Astrocyte of the spinal cord (primary cell): ENCODE data around the gene OR52H1.
"Not testable (repeated sequence)": the region's sequence is repeated elsewhere in the genome, so short reads cannot be mapped to it uniquely, and the experiment has no call there.

Experiments used
- DNase-seq: peaks from one replicate; pipeline ENCODE4 v3.0.0; 2011; ENCODE audit warnings: low read depth, low spot score
- H3K4me3 ChIP-seq: 2 replicates; pipeline ENCODE4 v1.5.1; 2011; ENCODE audit warnings: low read depth, mild to moderate bottlenecking, low read length, moderate library complexity
- in situ Hi-C: cut with HindIII; loops from 2 replicates; pipeline ENCODE4 v1.10.0; 2017; ENCODE audit warnings: low sequenced_read_pairs
- TF ChIP-seq, protein P1 (sequence below): IDR thresholded peaks from 2 replicates; pipeline ENCODE4 v1.5.1; 2012; ENCODE audit warnings: low read depth, mild to moderate bottlenecking, low read length, inconsistent platforms

The OR52H1 gene

GRCh38 chr11:5548440-5548839 lies at the start of gene OR52H1:
OR52H1 (minus strand) TSS chr11:5548540; CDS start chr11:5545505, 3,035 bp downstream.
- TF ChIP-seq, protein P1, sequence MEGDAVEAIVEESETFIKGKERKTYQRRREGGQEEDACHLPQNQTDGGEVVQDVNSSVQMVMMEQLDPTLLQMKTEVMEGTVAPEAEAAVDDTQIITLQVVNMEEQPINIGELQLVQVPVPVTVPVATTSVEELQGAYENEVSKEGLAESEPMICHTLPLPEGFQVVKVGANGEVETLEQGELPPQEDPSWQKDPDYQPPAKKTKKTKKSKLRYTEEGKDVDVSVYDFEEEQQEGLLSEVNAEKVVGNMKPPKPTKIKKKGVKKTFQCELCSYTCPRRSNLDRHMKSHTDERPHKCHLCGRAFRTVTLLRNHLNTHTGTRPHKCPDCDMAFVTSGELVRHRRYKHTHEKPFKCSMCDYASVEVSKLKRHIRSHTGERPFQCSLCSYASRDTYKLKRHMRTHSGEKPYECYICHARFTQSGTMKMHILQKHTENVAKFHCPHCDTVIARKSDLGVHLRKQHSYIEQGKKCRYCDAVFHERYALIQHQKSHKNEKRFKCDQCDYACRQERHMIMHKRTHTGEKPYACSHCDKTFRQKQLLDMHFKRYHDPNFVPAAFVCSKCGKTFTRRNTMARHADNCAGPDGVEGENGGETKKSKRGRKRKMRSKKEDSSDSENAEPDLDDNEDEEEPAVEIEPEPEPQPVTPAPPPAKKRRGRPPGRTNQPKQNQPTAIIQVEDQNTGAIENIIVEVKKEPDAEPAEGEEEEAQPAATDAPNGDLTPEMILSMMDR: no peak
- no peak for DNase-seq
- H3K4me3 ChIP-seq: no peak within 1 kb of the TSS
- in situ Hi-C loops: no loop called here

- no peak for DNase-seq
- TF ChIP-seq, protein P1: no peak
- in situ Hi-C loops: no loop called here
- peak overlapping the region; percentile 54 for H3K4me3 ChIP-seq
Measured at GRCh38 chr11:5597953-5598352, 49.6 kb upstream of the OR52H1 start.

DNA sequence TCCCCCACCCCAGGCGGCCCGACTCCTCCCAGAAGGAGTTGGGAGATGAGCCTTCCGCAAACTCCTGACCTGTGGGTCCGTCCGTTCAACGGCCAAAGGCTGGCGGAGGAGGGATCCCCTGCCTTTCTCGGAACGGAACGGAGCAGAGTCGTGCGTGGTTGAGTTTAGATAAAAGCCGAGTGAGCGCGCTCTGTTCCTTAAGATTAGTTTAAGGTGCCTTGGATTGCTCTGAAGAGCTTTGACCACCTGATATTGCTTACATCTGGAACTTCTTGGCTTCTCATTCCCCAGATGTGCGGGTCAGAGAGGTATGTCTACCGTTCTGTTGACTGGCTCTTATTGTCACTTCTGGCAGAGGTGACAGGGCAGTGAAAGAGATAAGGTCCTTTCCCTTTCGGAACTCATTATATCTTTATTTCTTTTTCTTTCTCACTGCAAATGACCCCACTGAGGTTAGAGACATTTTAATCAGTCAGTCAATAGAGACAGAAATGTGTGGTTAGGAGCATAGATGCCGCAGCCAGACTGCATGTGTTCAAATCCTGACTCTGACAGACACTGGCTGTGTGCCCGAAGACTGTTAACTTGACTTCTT lies 48.4 kb upstream of the OR52H1 start, which contains the start of gene TRIM6:
TSS of gene TRIM6 (plus strand) at position 31 of the 595 bp plus-strand sequence. CDS start at position 292, 261 bp downstream.
- TF ChIP-seq, protein P1: no peak
- in situ Hi-C loops: no loop called here
- DNase-seq: peak; percentile 53
- peak within 1 kb of the TSS; percentile 54 for H3K4me3 ChIP-seq

DNA sequence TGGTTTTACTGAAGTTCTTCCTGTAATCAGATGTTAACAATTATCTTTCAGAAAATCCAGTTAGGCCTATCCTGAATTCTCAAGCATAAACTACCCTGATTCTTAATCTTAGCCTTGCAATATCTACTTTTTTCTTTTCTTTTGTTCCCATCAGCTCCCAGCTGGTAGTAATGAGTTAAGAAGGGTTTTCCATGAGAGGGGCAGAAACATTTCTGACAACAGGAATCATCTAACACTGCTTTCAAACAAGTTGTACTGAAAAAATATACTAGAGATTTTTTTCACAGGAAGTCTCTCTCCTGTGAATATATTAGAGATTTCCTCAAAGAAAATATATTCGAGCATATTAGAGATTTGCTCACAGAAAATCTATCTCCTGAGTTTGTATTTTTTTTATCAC lies 44.8 kb upstream of the OR52H1 start:
- DNase-seq: no peak
- TF ChIP-seq, protein P1: no peak
- H3K4me3 ChIP-seq: no peak overlapping the region
- in situ Hi-C loops: no loop called here

DNA sequence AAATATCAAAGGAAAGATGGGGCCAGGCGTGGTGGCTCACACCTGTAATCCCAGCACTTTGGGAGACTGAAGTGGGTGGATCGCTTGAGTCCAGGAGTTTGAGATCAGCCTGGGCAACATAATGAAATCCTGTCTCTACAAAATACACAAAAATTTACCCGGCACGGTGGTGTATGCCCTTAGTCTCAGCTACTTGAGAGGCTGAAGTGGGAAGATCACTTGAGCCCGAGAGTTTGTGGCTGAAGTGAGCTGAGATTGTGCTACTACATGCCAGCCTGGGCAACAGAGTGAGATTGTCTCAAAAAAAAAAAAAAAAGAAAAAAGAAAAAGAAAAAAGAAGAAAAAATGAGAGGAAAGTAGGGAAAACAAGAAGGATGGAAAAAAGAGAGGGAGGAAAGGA lies 44.3 kb upstream of the OR52H1 start:
- H3K4me3 ChIP-seq: no peak overlapping the region
- no peak for DNase-seq
- TF ChIP-seq, protein P1: no peak
- in situ Hi-C loops: no loop called here

GRCh38 chr11:5591613-5592012 lies 43.3 kb upstream of the OR52H1 start:
- no peak for DNase-seq
- in situ Hi-C loops: no loop called here

GRCh38 chr11:5589906-5590305 lies 41.6 kb upstream of the OR52H1 start:
- DNase-seq, H3K4me3 ChIP-seq, in situ Hi-C loops: not testable (repeated sequence)

More at GRCh38 chr11:5591613-5592012, 43.3 kb upstream of the OR52H1 start:
- TF ChIP-seq, protein P1: no peak
- H3K4me3 ChIP-seq: no peak overlapping the region

- H3K4me3 ChIP-seq, in situ Hi-C loops, DNase-seq: not testable (repeated sequence)
Measured at GRCh38 chr11:5584458-5584857, 36.1 kb upstream of the OR52H1 start.
